Sigmoid colon (tissue), 7 donors: Measurements from ENCODE around the gene RAD51C. TPM values are rescaled to one million over a fixed set of nuclear protein-coding genes. Genes with fewer than 3 reads are reported as not detected.
"Not testable (repeated sequence)": the region's sequence is repeated elsewhere in the genome, so short reads cannot be mapped to it uniquely, and the experiment has no call there.

Experiments used
- DNase-seq: peaks from one replicate; pipeline ENCODE4 v3.0.0-alpha.2; 2019
- H3K27ac ChIP-seq, 4 donors: fragments of 200-600 bp; sonication (generic); one replicate each; pipeline ENCODE4 v1.5.1; 2016 to 2019; ENCODE audit warnings: mild to moderate bottlenecking in 1 of 4
- H3K27me3 ChIP-seq, 3 donors: fragments of 200-600 bp; sonication (generic); one replicate each; pipeline ENCODE4 v1.5.1; 2019; ENCODE audit warnings: mild to moderate bottlenecking in 1 of 3
- H3K36me3 ChIP-seq, 4 donors: fragments of 200-600 bp; sonication (generic); one replicate each; pipeline ENCODE4 v1.5.1; 2016 to 2019
- H3K4me1 ChIP-seq, 4 donors: fragments of 200-600 bp; sonication (generic); one replicate each; pipeline ENCODE4 v1.5.1; 2017 to 2019
- H3K4me3 ChIP-seq, 4 donors: fragments of 200-600 bp; sonication (generic); one replicate each; pipeline ENCODE4 v1.5.1; 2017 to 2019; ENCODE audit warnings: mild to moderate bottlenecking in 2 of 4, moderate library complexity in 1 of 4
- H3K9me3 ChIP-seq, 4 donors: fragments of 200-600 bp in 3 of 4; sonication (generic) in 3 of 4; one replicate each; pipeline versions ENCODE4 v1.5.1 to v1.6.1; 2013 to 2019
- CTCF ChIP-seq, 4 experiments: fragments of 450-650 bp in 3 of 4; fragments of 200-600 bp in 1 of 4; IDR thresholded peaks; one replicate each; pipeline ENCODE4 v1.5.1; 2016 to 2019; ENCODE audit warnings: antibody characterized with exemption in 4 of 4, mild to moderate bottlenecking in 3 of 4, moderate library complexity in 2 of 4
- EP300 ChIP-seq, 4 donors: sonication (generic); formaldehyde crosslinking; IDR thresholded peaks; one replicate each; pipeline ENCODE4 v1.6.1; 2017; ENCODE audit warnings: antibody characterized with exemption in 4 of 4
- POLR2A ChIP-seq, 2 donors: fragments of 450-650 bp; IDR thresholded peaks; one replicate each; pipeline ENCODE4 v1.6.1; 2016; ENCODE audit warnings: antibody characterized with exemption in 2 of 2, mild to moderate bottlenecking in 2 of 2, moderate library complexity in 2 of 2
- POLR2AphosphoS5 ChIP-seq, 4 donors: sonication (generic); formaldehyde crosslinking; IDR thresholded peaks; one replicate each; pipeline ENCODE4 v1.6.1; 2017; ENCODE audit warnings: antibody characterized with exemption in 4 of 4
- WGBS, 2 donors: extraction: QIAGEN DNeasy Blood & Tissue Kit; methylation state at CpG; one replicate each; pipeline ENCODE4 v1.1.7; 2013; 5-methylcytosine and 5-hydroxymethylcytosine counted together
- intact Hi-C: fragments of 100-400 bp; cut with DNase I; formaldehyde crosslinking; loops from one replicate; pipeline ENCODE4 v1.15.1; 2023
- polyA plus RNA-seq, 3 donors: library from polyadenylated mRNA; stranded (reverse); fragments of 200-250 nt; gene quantifications; one replicate each; pipeline ENCODE4 v1.2.3, GENCODE V29; 2013
- total RNA-seq, 4 donors: library from RNA; depleted of rRNA; stranded (reverse); fragments of >200 nt; gene quantifications; one replicate each; pipeline ENCODE4 v1.1.0, GENCODE V29; 2016
- donor health status: healthy with polysubstance abuse.
- donor health status: Bipolar disorder and iron deficiency.
- donor health status: healthy.

RAD51C gene
- 10 to 100 TPM; 16.8 to 25.2 (median 19.0) TPM for total RNA-seq
- 10 to 100 TPM in 1 of 3 donors, 1 to 10 TPM in 2; 6.0 to 20.1 (median 9.0) TPM for polyA plus RNA-seq

- peak within 1 kb of the TSS; percentile 82 to 91 (median 84) for H3K27ac ChIP-seq
- no peak for TF ChIP-seq CTCF (IDR thresholded peaks at IDR 0.05)
- peak; percentile 62 to 74 for TF ChIP-seq POLR2A (IDR thresholded peaks at IDR 0.05)
- peak; percentile 74 to 90 (median 84) for TF ChIP-seq POLR2AphosphoS5 (IDR thresholded peaks at IDR 0.05)
- TF ChIP-seq EP300 (IDR thresholded peaks at IDR 0.05), result peak in 1 of 4 donors; percentile 5
- peaks cover 0 to 15% (median 13%) of the 10 kb centered on the region in 4 donors for H3K4me1 ChIP-seq
- H3K9me3 ChIP-seq, result no peaks in the 10 kb centered on the region
- 13 to 14% methylated on average over 50 of the region's 50 CpGs for WGBS, 2 donors
- DNase-seq, result peak; percentile 91
- H3K4me3 ChIP-seq, result peak within 1 kb of the TSS; percentile 58 to 69 (median 66)
- intact Hi-C loops, result loop anchor here (1.0 to 5.0 kb wide), 3 partner anchors 32 to 175 kb away; no protein-coding TSS in a partner anchor
- H3K36me3 ChIP-seq, result peaks cover 0 to 9% (median 3%) of the 10 kb centered on the region in 4 donors
- H3K27me3 ChIP-seq, result no peaks in the 10 kb centered on the region
These were observed at the start of gene RAD51C for GRCh38 chr17:58692239-58693055. Gene RAD51C, plus strand, starts transcription at chr17:58692602. Its CDS starts 42 bp downstream, at chr17:58692644.

GRCh38 chr17:58643147-58643546 lies 49.3 kb upstream of the RAD51C start:
- no peaks in the 10 kb centered on the region for H3K36me3 ChIP-seq
- WGBS, 2 donors, result 62 to 68% methylated on average over 2 of the region's 2 CpGs
- no peak overlapping the region for H3K4me3 ChIP-seq
- TF ChIP-seq EP300 (IDR thresholded peaks at IDR 0.05) (no peak), POLR2A (IDR thresholded peaks at IDR 0.05) (no peak), CTCF (IDR thresholded peaks at IDR 0.05) (no peak), POLR2AphosphoS5 (IDR thresholded peaks at IDR 0.05) (no peak)
- no peaks in the 10 kb centered on the region for H3K9me3 ChIP-seq
- no peaks in the 10 kb centered on the region for H3K4me1 ChIP-seq
- no peak for DNase-seq
- intact Hi-C loops, result no loop called here
- H3K27ac ChIP-seq, result no peak overlapping the region
- H3K27me3 ChIP-seq, result no peaks in the 10 kb centered on the region

- Histone ChIP-seq H3K4me3 (no peak overlapping the region), H3K27me3 (no peaks in the 10 kb centered on the region), H3K27ac (no peak overlapping the region), H3K36me3 (no peaks in the 10 kb centered on the region), H3K9me3 (no peaks in the 10 kb centered on the region), H3K4me1 (no peaks in the 10 kb centered on the region)
- DNase-seq, result no peak
- TF ChIP-seq POLR2A (IDR thresholded peaks at IDR 0.05), result no peak
- TF ChIP-seq EP300 (IDR thresholded peaks at IDR 0.05), result no peak
- TF ChIP-seq CTCF (IDR thresholded peaks at IDR 0.05), result no peak
- intact Hi-C loops, result no loop called here
These were observed 44.2 kb upstream of the RAD51C start for GRCh38 chr17:58648236-58648635.

- Histone ChIP-seq H3K27ac (peak overlapping the region; percentile 74 to 85 (median 77)), H3K4me3 (peak overlapping the region in 3 of 4 donors; percentile 41 to 50 (median 46))
- 61 to 70% methylated on average over 10 of the region's 10 CpGs for WGBS, 2 donors
- not testable (repeated sequence) for H3K4me1 ChIP-seq, H3K27me3 ChIP-seq, H3K36me3 ChIP-seq, DNase-seq, H3K9me3 ChIP-seq
- intact Hi-C loops, result loop anchor here (1.0 to 2.0 kb wide), 2 partner anchors 26 to 139 kb away; no protein-coding TSS in a partner anchor
These were observed 34.2 kb upstream of the RAD51C start for GRCh38 chr17:58657962-58658803.
